ENCODE results near the gene KHK.

KHK gene

GRCh38 chr2:27080140-27080469 lies 6.5 kb upstream of the KHK start:
- DNase-seq (ENCODE audit: low read depth, low spot score), result no peak
- no peak overlapping the region for H3K27ac ChIP-seq

- H3K27ac ChIP-seq, result no peak overlapping the region
- DNase-seq (ENCODE audit: low read depth, low spot score), result no peak
Observed at GRCh38 chr2:27080603-27080936, 6.0 kb upstream of the KHK start.

- no peak for DNase-seq (ENCODE audit: low read depth, low spot score)
- peak overlapping the region; percentile 74 for H3K27ac ChIP-seq
Observed at GRCh38 chr2:27081984-27082772, 4.4 kb upstream of the KHK start.

- H3K27ac ChIP-seq, result no peak overlapping the region
- no peak for DNase-seq (ENCODE audit: low read depth, low spot score)
Observed at GRCh38 chr2:27082773-27083409, 3.7 kb upstream of the KHK start.

- H3K27ac ChIP-seq, result no peak overlapping the region
- DNase-seq (ENCODE audit: low read depth, low spot score), result no peak
Observed at GRCh38 chr2:27083410-27084296, 2.9 kb upstream of the KHK start.

GRCh38 chr2:27084297-27085061 lies 2.1 kb upstream of the KHK start:
- no peak for DNase-seq (ENCODE audit: low read depth, low spot score)
- no peak overlapping the region for H3K27ac ChIP-seq

GRCh38 chr2:27085062-27085672 lies 1.4 kb upstream of the KHK start:
- no peak overlapping the region for H3K27ac ChIP-seq

GRCh38 chr2:27085673-27086089 lies 891 bp upstream of the KHK start:
- no peak for DNase-seq (ENCODE audit: low read depth, low spot score)

More at GRCh38 chr2:27085062-27085672, 1.4 kb upstream of the KHK start:
- DNase-seq (ENCODE audit: low read depth, low spot score), result no peak

GRCh38 chr2:27086090-27086723 lies 365 bp upstream of the KHK start:
- peak overlapping the region; percentile 49 for H3K27ac ChIP-seq
- DNase-seq (ENCODE audit: low read depth, low spot score), result peak; percentile 10

More at GRCh38 chr2:27085673-27086089, 891 bp upstream of the KHK start:
- peak overlapping the region; percentile 49 for H3K27ac ChIP-seq

GRCh38 chr2:27087823-27088410 lies 1.3 kb downstream of the KHK start:
- H3K27ac ChIP-seq, result no peak overlapping the region
- no peak for DNase-seq (ENCODE audit: low read depth, low spot score)

- no peak overlapping the region for H3K27ac ChIP-seq
- DNase-seq (ENCODE audit: low read depth, low spot score), result no peak
Observed at GRCh38 chr2:27088634-27089033, 2.1 kb downstream of the KHK start.

GRCh38 chr2:27089111-27089954 lies 2.8 kb downstream of the KHK start:
- no peak overlapping the region for H3K27ac ChIP-seq
- DNase-seq (ENCODE audit: low read depth, low spot score), result no peak

GRCh38 chr2:27091746-27092695 lies 5.4 kb downstream of the KHK start:
- no peak overlapping the region for H3K27ac ChIP-seq
- DNase-seq (ENCODE audit: low read depth, low spot score), result no peak

GRCh38 chr2:27092696-27093429 lies 6.3 kb downstream of the KHK start:
- no peak overlapping the region for H3K27ac ChIP-seq
- no peak for DNase-seq (ENCODE audit: low read depth, low spot score)

- DNase-seq (ENCODE audit: low read depth, low spot score), result no peak
- H3K27ac ChIP-seq, result no peak overlapping the region
Observed at GRCh38 chr2:27093430-27094352, 7.1 kb downstream of the KHK start.

Data from epithelial cell of prostate (primary cell).